Gastroesophageal sphincter (tissue), 3 donors: Measurements from ENCODE around the gene HSF5.

Experiments used
- CTCF ChIP-seq, 4 experiments: fragments of 200-600 bp in 2 of 4; fragments of 450-650 bp in 2 of 4; sonication (generic) in 1 of 4; IDR thresholded peaks; one replicate each; pipeline ENCODE4 v1.5.1; 2017 to 2019; ENCODE audit warnings: antibody characterized with exemption in 4 of 4, mild to moderate bottlenecking in 2 of 4, moderate library complexity in 2 of 4
- POLR2AphosphoS5 ChIP-seq: sonication (generic); formaldehyde crosslinking; IDR thresholded peaks from one replicate; pipeline ENCODE4 v1.6.1; 2017; ENCODE audit warnings: antibody characterized with exemption

- peak in 2 of 4 experiments; percentile 25 to 47 for TF ChIP-seq CTCF (IDR thresholded peaks at IDR 0.05)
- TF ChIP-seq POLR2AphosphoS5, result no peak
These were observed 40.9 kb downstream of the HSF5 start for GRCh38 chr17:58447039-58447975.
